Activated CD8-positive, alpha-beta T cell treated with anti-CD3 and anti-CD28 coated beads, Interleukin-2, amount 10 ng/mL, durations not matched to agents 7 days and 5 days (primary cell): ENCODE results near the gene ITPK1. TPM values are rescaled to one million over a fixed set of nuclear protein-coding genes. Genes with fewer than 3 reads are reported as not detected.
A peak's percentile ranks its signal among the peaks of the same experiment; 100 is the strongest.

Source experiments
- ATAC-seq: fragments of 150-1000 bp; cut with Tn5 transposase; one replicate; pipeline ENCODE4 v1.10.0; 2021; ENCODE audit warnings: moderate library complexity
- CTCF ChIA-PET: fragments of 350-600 bp; sonication (Branson Sonifier 250); formaldehyde crosslinking; loops from one replicate; lab custom pipeline; 2021; ENCODE audit warnings: antibody characterized with exemption; lab: Charles Lee
- POLR2A ChIA-PET: fragments of 350-600 bp; sonication (Branson Sonifier 250); formaldehyde crosslinking; loops from one replicate; lab custom pipeline; 2021; ENCODE audit warnings: antibody characterized with exemption; lab: Charles Lee
- DNase-seq: peaks from one replicate; pipeline ENCODE4 v3.0.0-alpha.2; 2020
- H3K27ac Mint-ChIP-seq: one replicate; pipeline ENCODE4 v1.8.0; 2021; ENCODE audit warnings: mild to moderate bottlenecking, mixed read lengths
- H3K27me3 Mint-ChIP-seq: one replicate; pipeline ENCODE4 v1.8.0; 2021; ENCODE audit warnings: low read depth, mixed read lengths
- H3K36me3 Mint-ChIP-seq: one replicate; pipeline ENCODE4 v1.8.0; 2021; ENCODE audit warnings: low read depth, mixed read lengths
- H3K4me1 Mint-ChIP-seq: one replicate; pipeline ENCODE4 v1.8.0; 2021; ENCODE audit warnings: low read depth, mixed read lengths
- H3K4me3 Mint-ChIP-seq: one replicate; pipeline ENCODE4 v1.8.0; 2021; ENCODE audit warnings: mild to moderate bottlenecking, mixed read lengths
- H3K9me3 Mint-ChIP-seq: one replicate; pipeline ENCODE4 v1.8.0; 2022; ENCODE audit warnings: mixed read lengths; ENCODE audit not compliant: insufficient read depth
- total RNA-seq, 2 experiments: library from RNA; stranded (reverse); gene quantifications; one replicate each; pipeline ENCODE4 v1.2.3, GENCODE V29; 2021

The ITPK1 gene
- total RNA-seq, 2 experiments from 2014 or later = 103 to 107 TPM

GRCh38 chr14:93023039-93023438 lies 92.7 kb downstream of the ITPK1 start:
- DNase-seq = no peak
- ChIA-PET CTCF (interaction anchor here (1.4 to 7.1 kb wide), 2 partner anchors 71 to 90 kb away, joined by 5 to 30 read pairs; no protein-coding TSS in a partner anchor), POLR2A (no interaction called here)
- ATAC-seq = no peak
- H3K27ac Mint-ChIP-seq = peak overlapping the region; percentile 6
- no peak overlapping the region for H3K4me3 Mint-ChIP-seq
- H3K4me1 Mint-ChIP-seq = peaks cover 41% of the 10 kb centered on the region
- H3K36me3 Mint-ChIP-seq = peaks cover 16% of the 10 kb centered on the region
- H3K9me3 Mint-ChIP-seq = no peaks in the 10 kb centered on the region
- H3K27me3 Mint-ChIP-seq = no peaks in the 10 kb centered on the region

GRCh38 chr14:93019970-93020369 lies 95.8 kb downstream of the ITPK1 start:
- peaks cover 24% of the 10 kb centered on the region for H3K4me1 Mint-ChIP-seq
- peaks cover 11% of the 10 kb centered on the region for H3K36me3 Mint-ChIP-seq
- CTCF ChIA-PET = interaction anchor here (1.5 to 2.0 kb wide), 2 partner anchors 14 to 93 kb away, joined by 5 read pairs; no protein-coding TSS in a partner anchor
- DNase-seq (no peak), ATAC-seq (no peak)
- H3K4me3 Mint-ChIP-seq = no peak overlapping the region
- H3K27me3 Mint-ChIP-seq = no peaks in the 10 kb centered on the region
- POLR2A ChIA-PET = no interaction called here
- no peak overlapping the region for H3K27ac Mint-ChIP-seq
- H3K9me3 Mint-ChIP-seq = no peaks in the 10 kb centered on the region

GRCh38 chr14:93019367-93019843 lies 96.3 kb downstream of the ITPK1 start:
- Mint-ChIP-seq H3K27ac (no peak overlapping the region), H3K36me3 (peaks cover 13% of the 10 kb centered on the region), H3K9me3 (no peaks in the 10 kb centered on the region), H3K4me3 (no peak overlapping the region), H3K27me3 (no peaks in the 10 kb centered on the region), H3K4me1 (peaks cover 19% of the 10 kb centered on the region)
- POLR2A ChIA-PET = no interaction called here
- no peak for ATAC-seq
- DNase-seq = no peak
- CTCF ChIA-PET = interaction anchor here (1.1 kb wide), 1 partner anchor 94 kb away, joined by 6 read pairs; no protein-coding TSS in a partner anchor

- no peaks in the 10 kb centered on the region for H3K9me3 Mint-ChIP-seq
- H3K36me3 Mint-ChIP-seq = peaks cover 13% of the 10 kb centered on the region
- CTCF ChIA-PET = interaction anchor here (1.1 kb wide), 1 partner anchor 95 kb away, joined by 6 read pairs; no protein-coding TSS in a partner anchor
- H3K27ac Mint-ChIP-seq = no peak overlapping the region
- DNase-seq (no peak), ATAC-seq (no peak)
- no peak overlapping the region for H3K4me3 Mint-ChIP-seq
- POLR2A ChIA-PET = no interaction called here
- no peaks in the 10 kb centered on the region for H3K27me3 Mint-ChIP-seq
- peaks cover 23% of the 10 kb centered on the region for H3K4me1 Mint-ChIP-seq
These were observed 97.4 kb downstream of the ITPK1 start for GRCh38 chr14:93018366-93018765.

- Mint-ChIP-seq H3K4me3 (no peak overlapping the region), H3K36me3 (peaks cover 8% of the 10 kb centered on the region), H3K9me3 (no peaks in the 10 kb centered on the region), H3K4me1 (peaks cover 22% of the 10 kb centered on the region), H3K27ac (peak overlapping the region; percentile 39), H3K27me3 (no peaks in the 10 kb centered on the region)
- no peak for DNase-seq
- CTCF ChIA-PET = no interaction called here
- no peak for ATAC-seq
- POLR2A ChIA-PET = no interaction called here
These were observed 97.8 kb downstream of the ITPK1 start for GRCh38 chr14:93017898-93018297.

- ChIA-PET POLR2A (no interaction called here), CTCF (no interaction called here)
- Mint-ChIP-seq H3K36me3 (peaks cover 6% of the 10 kb centered on the region), H3K4me1 (peaks cover 21% of the 10 kb centered on the region), H3K9me3 (no peaks in the 10 kb centered on the region), H3K27me3 (no peaks in the 10 kb centered on the region), H3K4me3 (no peak overlapping the region), H3K27ac (no peak overlapping the region)
- DNase-seq = no peak
- ATAC-seq = no peak
These were observed 98.4 kb downstream of the ITPK1 start for GRCh38 chr14:93017301-93017797.

- H3K27ac Mint-ChIP-seq = no peak overlapping the region
- CTCF ChIA-PET = no interaction called here
- ATAC-seq = no peak
These were observed 99.4 kb downstream of the ITPK1 start for GRCh38 chr14:93016275-93016845.

GRCh38 chr14:93015505-93015904 lies 100.2 kb downstream of the ITPK1 start:
- H3K4me1 Mint-ChIP-seq = peaks cover 23% of the 10 kb centered on the region

More at GRCh38 chr14:93016275-93016845, 99.4 kb downstream of the ITPK1 start:
- no peak for DNase-seq
- H3K36me3 Mint-ChIP-seq = peaks cover 4% of the 10 kb centered on the region
- no peaks in the 10 kb centered on the region for H3K27me3 Mint-ChIP-seq
- no peak overlapping the region for H3K4me3 Mint-ChIP-seq
- POLR2A ChIA-PET = no interaction called here
- peaks cover 27% of the 10 kb centered on the region for H3K4me1 Mint-ChIP-seq
- H3K9me3 Mint-ChIP-seq = no peaks in the 10 kb centered on the region

GRCh38 chr14:93015064-93015463 lies 100.7 kb downstream of the ITPK1 start:
- H3K4me3 Mint-ChIP-seq = no peak overlapping the region
- H3K27me3 Mint-ChIP-seq = no peaks in the 10 kb centered on the region
- H3K36me3 Mint-ChIP-seq = peaks cover 4% of the 10 kb centered on the region
- H3K27ac Mint-ChIP-seq = no peak overlapping the region
- CTCF ChIA-PET = no interaction called here
- H3K4me1 Mint-ChIP-seq = peaks cover 20% of the 10 kb centered on the region
- no peak for DNase-seq
- ATAC-seq = no peak
- H3K9me3 Mint-ChIP-seq = no peaks in the 10 kb centered on the region
- POLR2A ChIA-PET = no interaction called here

More at GRCh38 chr14:93015505-93015904, 100.2 kb downstream of the ITPK1 start:
- DNase-seq (no peak), ATAC-seq (no peak)
- ChIA-PET POLR2A (no interaction called here), CTCF (no interaction called here)
- no peaks in the 10 kb centered on the region for H3K27me3 Mint-ChIP-seq
- H3K4me3 Mint-ChIP-seq = no peak overlapping the region
- no peak overlapping the region for H3K27ac Mint-ChIP-seq
- H3K9me3 Mint-ChIP-seq = no peaks in the 10 kb centered on the region
- peaks cover 4% of the 10 kb centered on the region for H3K36me3 Mint-ChIP-seq

- H3K27ac Mint-ChIP-seq = no peak overlapping the region
- ChIA-PET POLR2A (no interaction called here), CTCF (no interaction called here)
- H3K27me3 Mint-ChIP-seq = no peaks in the 10 kb centered on the region
- H3K4me1 Mint-ChIP-seq = peaks cover 20% of the 10 kb centered on the region
- H3K4me3 Mint-ChIP-seq = no peak overlapping the region
- no peak for DNase-seq
- peaks cover 4% of the 10 kb centered on the region for H3K36me3 Mint-ChIP-seq
- no peaks in the 10 kb centered on the region for H3K9me3 Mint-ChIP-seq
- ATAC-seq = no peak
These were observed 101.4 kb downstream of the ITPK1 start for GRCh38 chr14:93014058-93015023.

- Mint-ChIP-seq H3K4me3 (no peak overlapping the region), H3K36me3 (peaks cover 4% of the 10 kb centered on the region), H3K9me3 (no peaks in the 10 kb centered on the region), H3K27ac (peak overlapping the region; percentile 71), H3K27me3 (no peaks in the 10 kb centered on the region), H3K4me1 (peaks cover 20% of the 10 kb centered on the region)
- CTCF ChIA-PET = interaction anchor here (0.8 kb wide), 1 partner anchor 21 kb away, joined by 3 read pairs; no protein-coding TSS in a partner anchor
- peak; percentile 37 for ATAC-seq
- POLR2A ChIA-PET = no interaction called here
- DNase-seq = no peak
These were observed 102.6 kb downstream of the ITPK1 start for GRCh38 chr14:93012951-93013719.
